ENCODE data around the gene VPS35L. TPM values are rescaled to one million over a fixed set of nuclear protein-coding genes. Genes with fewer than 3 reads are reported as not detected.

Gene VPS35L
- total RNA-seq, 1 donor from 2014 or later, result 6.8 TPM

GRCh38 chr16:19607616-19608280 lies 52.2 kb downstream of the VPS35L start:
- Histone ChIP-seq H3K36me3 (ENCODE audit: control insufficient read depth, insufficient read depth, low read length) (peaks cover 4% of the 10 kb centered on the region), H3K27me3 (ENCODE audit: control insufficient read depth, insufficient read depth, low read length) (no peaks in the 10 kb centered on the region), H3K4me3 (ENCODE audit: low read depth, low read length) (no peak overlapping the region)
- no peak for DNase-seq (ENCODE audit: low read depth)
- TF ChIP-seq CTCF (IDR thresholded peaks at IDR 0.05; ENCODE audit: insufficient read depth, low read length, severe bottlenecking), result no peak
- FAIRE-seq, result no peak

- Histone ChIP-seq H3K27me3 (ENCODE audit: control insufficient read depth, insufficient read depth, low read length) (no peaks in the 10 kb centered on the region), H3K4me3 (ENCODE audit: low read depth, low read length) (no peak overlapping the region), H3K36me3 (ENCODE audit: control insufficient read depth, insufficient read depth, low read length) (peaks cover 4% of the 10 kb centered on the region)
- DNase-seq (ENCODE audit: low read depth) (no peak), FAIRE-seq (no peak)
- TF ChIP-seq CTCF (IDR thresholded peaks at IDR 0.05; ENCODE audit: insufficient read depth, low read length, severe bottlenecking), result no peak
Measured at GRCh38 chr16:19609359-19609758, 53.9 kb downstream of the VPS35L start.

- TF ChIP-seq CTCF (IDR thresholded peaks at IDR 0.05; ENCODE audit: insufficient read depth, low read length, severe bottlenecking), result no peak
- Histone ChIP-seq H3K36me3 (ENCODE audit: control insufficient read depth, insufficient read depth, low read length) (peaks cover 4% of the 10 kb centered on the region), H3K4me3 (ENCODE audit: low read depth, low read length) (no peak overlapping the region), H3K27me3 (ENCODE audit: control insufficient read depth, insufficient read depth, low read length) (no peaks in the 10 kb centered on the region)
- DNase-seq (ENCODE audit: low read depth) (no peak), FAIRE-seq (no peak)
Measured at GRCh38 chr16:19610200-19610599, 54.7 kb downstream of the VPS35L start.

- no peak for FAIRE-seq
- no peak for DNase-seq (ENCODE audit: low read depth)
- no peaks in the 10 kb centered on the region for H3K27me3 ChIP-seq (ENCODE audit: control insufficient read depth, insufficient read depth, low read length)
- H3K36me3 ChIP-seq (ENCODE audit: control insufficient read depth, insufficient read depth, low read length), result peaks cover 6% of the 10 kb centered on the region
- TF ChIP-seq CTCF (IDR thresholded peaks at IDR 0.05; ENCODE audit: insufficient read depth, low read length, severe bottlenecking), result no peak
- no peak overlapping the region for H3K4me3 ChIP-seq (ENCODE audit: low read depth, low read length)
Measured at GRCh38 chr16:19613834-19614233, 58.3 kb downstream of the VPS35L start.

- Histone ChIP-seq H3K4me3 (ENCODE audit: low read depth, low read length) (no peak overlapping the region), H3K36me3 (ENCODE audit: control insufficient read depth, insufficient read depth, low read length) (peaks cover 4% of the 10 kb centered on the region), H3K27me3 (ENCODE audit: control insufficient read depth, insufficient read depth, low read length) (no peaks in the 10 kb centered on the region)
- FAIRE-seq, result no peak
- no peak for DNase-seq (ENCODE audit: low read depth)
- no peak for TF ChIP-seq CTCF (IDR thresholded peaks at IDR 0.05; ENCODE audit: insufficient read depth, low read length, severe bottlenecking)
Measured at GRCh38 chr16:19616241-19616640, 60.7 kb downstream of the VPS35L start.

GRCh38 chr16:19618876-19619275 lies 63.4 kb downstream of the VPS35L start:
- H3K36me3 ChIP-seq (ENCODE audit: control insufficient read depth, insufficient read depth, low read length), result peaks cover 3% of the 10 kb centered on the region
- FAIRE-seq, result no peak
- DNase-seq (ENCODE audit: low read depth), result no peak

More at GRCh38 chr16:19618876-19619275, 63.4 kb downstream of the VPS35L start:
- TF ChIP-seq CTCF (IDR thresholded peaks at IDR 0.05; ENCODE audit: insufficient read depth, low read length, severe bottlenecking), result no peak
- Histone ChIP-seq H3K4me3 (ENCODE audit: low read depth, low read length) (no peak overlapping the region), H3K27me3 (ENCODE audit: control insufficient read depth, insufficient read depth, low read length) (no peaks in the 10 kb centered on the region)

Measured in bronchial epithelial cell (primary cell).